HEK293 (cell line): ENCODE results near the gene LPP.

Experiments used
- CTCF ChIA-PET: fragments of 350-600 bp; formaldehyde crosslinking; extraction: SDS; loops from one replicate; lab custom pipeline; 2021; ENCODE audit warnings: antibody characterized with exemption; lab: Yijun Ruan, JAX
- POLR2A ChIA-PET: fragments of 300-600 bp; formaldehyde crosslinking; extraction: SDS; loops from one replicate; lab custom pipeline; 2020; ENCODE audit warnings: antibody characterized with exemption, inconsistent platforms; lab: Yijun Ruan, JAX
- H3K27ac ChIP-seq: fragments of 200-500 bp; sonication (Bioruptor generic); 2 replicates; pipeline ENCODE4 v1.5.1; 2014; ENCODE audit warnings: low read depth, low read length, control low read depth, inconsistent platforms; ENCODE audit errors: extremely low read depth
- H3K36me3 ChIP-seq, 2 experiments: fragments of 200-500 bp in 1 of 2; sonication (Bioruptor generic) in 1 of 2; 1 replicate in 1 of 2; 2 replicates in 1 of 2; pipeline ENCODE4 v1.5.1; 2014 to 2017; ENCODE audit warnings: inconsistent platforms in 2 of 2, low read length in 2 of 2; ENCODE audit not compliant: control insufficient read depth in 2 of 2, insufficient read depth in 1 of 2
- H3K4me1 ChIP-seq: fragments of 200-500 bp; sonication (Bioruptor generic); 2 replicates; pipeline ENCODE4 v1.5.1; 2014; ENCODE audit warnings: mild to moderate bottlenecking, low read length, inconsistent platforms; ENCODE audit not compliant: control insufficient read depth, insufficient read depth
- H3K4me3 ChIP-seq: 2 replicates; pipeline ENCODE4 v1.5.1; 2011; ENCODE audit warnings: low read depth, mild to moderate bottlenecking, control low read depth, low read length, moderate library complexity
- H3K9me3 ChIP-seq: fragments of 200-500 bp; sonication (Bioruptor generic); 2 replicates; pipeline ENCODE4 v1.5.1; 2014; ENCODE audit warnings: low read depth, low read length, inconsistent platforms; ENCODE audit not compliant: control insufficient read depth, insufficient read depth
- FEZF1 ChIP-seq: fragments of 450-650 bp; formaldehyde crosslinking; IDR thresholded peaks from 2 replicates; pipeline ENCODE4 v1.5.1; 2016; ENCODE audit warnings: missing biosample characterization, missing genetic modification characterization
- IKZF3 ChIP-seq: fragments of 450-650 bp; IDR thresholded peaks from 2 replicates; pipeline ENCODE4 v1.5.0; 2018; ENCODE audit warnings: missing biosample characterization, mild to moderate bottlenecking, missing genetic modification characterization, moderate library complexity
- KLF8 ChIP-seq: fragments of 450-650 bp; formaldehyde crosslinking; IDR thresholded peaks from 2 replicates; pipeline ENCODE4 v1.5.1; 2016; ENCODE audit warnings: missing biosample characterization, missing genetic modification characterization
- ZBTB17 ChIP-seq: fragments of 450-650 bp; formaldehyde crosslinking; IDR thresholded peaks from 2 replicates; pipeline ENCODE4 v1.5.1; 2016; ENCODE audit warnings: missing biosample characterization, missing genetic modification characterization
- ZBTB21 ChIP-seq: fragments of 450-650 bp; formaldehyde crosslinking; IDR thresholded peaks from 2 replicates; pipeline ENCODE4 v1.5.1; 2017; ENCODE audit warnings: missing biosample characterization, missing genetic modification characterization
- ZNF155 ChIP-seq: fragments of 450-650 bp; formaldehyde crosslinking; IDR thresholded peaks from 2 replicates; pipeline ENCODE4 v1.5.1; 2016; ENCODE audit warnings: missing biosample characterization, missing genetic modification characterization
- ZNF350 ChIP-seq: fragments of 450-650 bp; formaldehyde crosslinking; IDR thresholded peaks from 2 replicates; pipeline ENCODE4 v1.5.0; 2017; ENCODE audit warnings: missing biosample characterization, mild to moderate bottlenecking, missing genetic modification characterization
- ZNF423 ChIP-seq: fragments of 450-650 bp; formaldehyde crosslinking; IDR thresholded peaks from 2 replicates; pipeline ENCODE4 v1.5.1; 2016; ENCODE audit warnings: missing biosample characterization, missing genetic modification characterization
- ZNF433 ChIP-seq: fragments of 450-650 bp; formaldehyde crosslinking; IDR thresholded peaks from 2 replicates; pipeline ENCODE4 v1.5.1; 2016; ENCODE audit warnings: missing biosample characterization, missing genetic modification characterization, low read depth
- ZNF473 ChIP-seq: fragments of 450-650 bp; formaldehyde crosslinking; IDR thresholded peaks from 2 replicates; pipeline ENCODE4 v1.5.1; 2017; ENCODE audit warnings: missing biosample characterization, missing genetic modification characterization
- ZNF548 ChIP-seq: fragments of 450-650 bp; formaldehyde crosslinking; IDR thresholded peaks from 2 replicates; pipeline ENCODE4 v1.5.1; 2016; ENCODE audit warnings: missing biosample characterization, missing genetic modification characterization
- ZNF555 ChIP-seq: fragments of 450-650 bp; formaldehyde crosslinking; conservative IDR thresholded peaks from 2 replicates; pipeline ENCODE4 v1.5.1; 2017; ENCODE audit warnings: missing biosample characterization, mild to moderate bottlenecking, missing genetic modification characterization, inconsistent platforms
- ZNF596 ChIP-seq: fragments of 450-650 bp; IDR thresholded peaks from 2 replicates; pipeline ENCODE4 v1.5.0; 2018; ENCODE audit warnings: missing biosample characterization, mild to moderate bottlenecking, missing genetic modification characterization, moderate library complexity
- ZNF610 ChIP-seq: fragments of 450-650 bp; formaldehyde crosslinking; IDR thresholded peaks from 2 replicates; pipeline ENCODE4 v1.5.1; 2016; ENCODE audit warnings: missing biosample characterization, missing genetic modification characterization, borderline replicate concordance
- ZNF776 ChIP-seq: fragments of 450-650 bp; formaldehyde crosslinking; IDR thresholded peaks from 2 replicates; pipeline ENCODE4 v1.5.0; 2017; ENCODE audit warnings: missing biosample characterization, missing genetic modification characterization, borderline replicate concordance
- ZNF785 ChIP-seq: fragments of 450-650 bp; formaldehyde crosslinking; IDR thresholded peaks from 2 replicates; pipeline ENCODE4 v1.5.1; 2016; ENCODE audit warnings: missing biosample characterization, missing genetic modification characterization
- TF ChIP-seq, protein P1 (sequence below): fragments of 450-650 bp; formaldehyde crosslinking; IDR thresholded peaks from 2 replicates; pipeline ENCODE4 v1.5.1; 2016; ENCODE audit warnings: missing biosample characterization, missing genetic modification characterization, borderline replicate concordance
- TF ChIP-seq, protein P2 (sequence below): fragments of 450-650 bp; formaldehyde crosslinking; IDR thresholded peaks from 2 replicates; pipeline ENCODE4 v1.5.1; 2017; ENCODE audit warnings: missing biosample characterization, missing genetic modification characterization
- TF ChIP-seq, protein P3 (sequence below): fragments of 450-650 bp; IDR thresholded peaks from 2 replicates; pipeline ENCODE4 v1.5.1; 2018; ENCODE audit warnings: missing biosample characterization, mild to moderate bottlenecking, missing genetic modification characterization
- TF ChIP-seq, protein P4 (sequence below): fragments of 450-650 bp; IDR thresholded peaks from 2 replicates; pipeline ENCODE4 v1.5.1; 2018; ENCODE audit warnings: missing biosample characterization, missing genetic modification characterization
- TF ChIP-seq, protein P5 (sequence below): fragments of 450-650 bp; formaldehyde crosslinking; IDR thresholded peaks from 2 replicates; pipeline ENCODE4 v1.5.1; 2016; ENCODE audit warnings: missing biosample characterization, missing genetic modification characterization
- TF ChIP-seq, protein P6 (sequence below): fragments of 450-650 bp; formaldehyde crosslinking; IDR thresholded peaks from 2 replicates; pipeline ENCODE4 v1.5.1; 2016; ENCODE audit warnings: missing biosample characterization, missing genetic modification characterization

Gene LPP

DNA sequence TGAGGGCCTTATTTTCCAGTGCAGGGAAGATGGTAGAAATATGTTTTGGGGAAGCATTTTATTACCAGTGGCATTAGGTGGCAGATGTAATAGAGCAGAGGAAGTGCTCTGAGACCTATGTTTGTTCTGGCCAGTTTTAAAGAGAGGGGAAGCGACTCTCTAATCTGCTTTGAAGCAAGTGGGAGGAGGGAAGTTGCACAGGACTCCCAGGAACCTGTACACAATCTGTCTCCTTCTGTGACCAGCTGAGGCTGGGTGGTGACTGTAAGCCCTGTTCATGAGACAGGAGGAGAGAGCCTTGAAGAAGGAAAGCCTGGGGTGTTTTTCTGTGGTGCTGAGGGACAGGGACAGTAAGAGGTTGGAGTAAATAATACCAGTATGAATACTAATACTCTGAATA, 60.5 kb downstream of the LPP start:
- H3K9me3 ChIP-seq = no peaks in the 10 kb centered on the region
- TF ChIP-seq ZBTB21 (tag by site-specific recombination) (no peak), ZNF555 (no peak), ZNF776 (tag by site-specific recombination) (no peak), FEZF1 (tag by site-specific recombination) (no peak), ZNF596 (tag by site-specific recombination) (no peak), ZNF548 (tag by site-specific recombination) (no peak), ZNF610 (no peak), ZNF473 (tag by site-specific recombination) (no peak), ZNF785 (no peak), ZBTB17 (tag by site-specific recombination) (no peak), ZNF155 (no peak), ZNF423 (tag by site-specific recombination) (no peak), ZNF433 (tag by site-specific recombination) (no peak)
- TF ChIP-seq, protein P1, sequence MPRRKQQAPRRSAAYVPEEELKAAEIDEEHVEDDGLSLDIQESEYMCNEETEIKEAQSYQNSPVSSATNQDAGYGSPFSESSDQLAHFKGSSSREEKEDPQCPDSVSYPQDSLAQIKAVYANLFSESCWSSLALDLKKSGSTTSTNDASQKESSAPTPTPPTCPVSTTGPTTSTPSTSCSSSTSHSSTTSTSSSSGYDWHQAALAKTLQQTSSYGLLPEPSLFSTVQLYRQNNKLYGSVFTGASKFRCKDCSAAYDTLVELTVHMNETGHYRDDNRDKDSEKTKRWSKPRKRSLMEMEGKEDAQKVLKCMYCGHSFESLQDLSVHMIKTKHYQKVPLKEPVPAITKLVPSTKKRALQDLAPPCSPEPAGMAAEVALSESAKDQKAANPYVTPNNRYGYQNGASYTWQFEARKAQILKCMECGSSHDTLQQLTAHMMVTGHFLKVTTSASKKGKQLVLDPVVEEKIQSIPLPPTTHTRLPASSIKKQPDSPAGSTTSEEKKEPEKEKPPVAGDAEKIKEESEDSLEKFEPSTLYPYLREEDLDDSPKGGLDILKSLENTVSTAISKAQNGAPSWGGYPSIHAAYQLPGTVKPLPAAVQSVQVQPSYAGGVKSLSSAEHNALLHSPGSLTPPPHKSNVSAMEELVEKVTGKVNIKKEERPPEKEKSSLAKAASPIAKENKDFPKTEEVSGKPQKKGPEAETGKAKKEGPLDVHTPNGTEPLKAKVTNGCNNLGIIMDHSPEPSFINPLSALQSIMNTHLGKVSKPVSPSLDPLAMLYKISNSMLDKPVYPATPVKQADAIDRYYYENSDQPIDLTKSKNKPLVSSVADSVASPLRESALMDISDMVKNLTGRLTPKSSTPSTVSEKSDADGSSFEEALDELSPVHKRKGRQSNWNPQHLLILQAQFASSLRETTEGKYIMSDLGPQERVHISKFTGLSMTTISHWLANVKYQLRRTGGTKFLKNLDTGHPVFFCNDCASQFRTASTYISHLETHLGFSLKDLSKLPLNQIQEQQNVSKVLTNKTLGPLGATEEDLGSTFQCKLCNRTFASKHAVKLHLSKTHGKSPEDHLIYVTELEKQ (tag by site-specific recombination) = no peak
- TF ChIP-seq, protein P2, sequence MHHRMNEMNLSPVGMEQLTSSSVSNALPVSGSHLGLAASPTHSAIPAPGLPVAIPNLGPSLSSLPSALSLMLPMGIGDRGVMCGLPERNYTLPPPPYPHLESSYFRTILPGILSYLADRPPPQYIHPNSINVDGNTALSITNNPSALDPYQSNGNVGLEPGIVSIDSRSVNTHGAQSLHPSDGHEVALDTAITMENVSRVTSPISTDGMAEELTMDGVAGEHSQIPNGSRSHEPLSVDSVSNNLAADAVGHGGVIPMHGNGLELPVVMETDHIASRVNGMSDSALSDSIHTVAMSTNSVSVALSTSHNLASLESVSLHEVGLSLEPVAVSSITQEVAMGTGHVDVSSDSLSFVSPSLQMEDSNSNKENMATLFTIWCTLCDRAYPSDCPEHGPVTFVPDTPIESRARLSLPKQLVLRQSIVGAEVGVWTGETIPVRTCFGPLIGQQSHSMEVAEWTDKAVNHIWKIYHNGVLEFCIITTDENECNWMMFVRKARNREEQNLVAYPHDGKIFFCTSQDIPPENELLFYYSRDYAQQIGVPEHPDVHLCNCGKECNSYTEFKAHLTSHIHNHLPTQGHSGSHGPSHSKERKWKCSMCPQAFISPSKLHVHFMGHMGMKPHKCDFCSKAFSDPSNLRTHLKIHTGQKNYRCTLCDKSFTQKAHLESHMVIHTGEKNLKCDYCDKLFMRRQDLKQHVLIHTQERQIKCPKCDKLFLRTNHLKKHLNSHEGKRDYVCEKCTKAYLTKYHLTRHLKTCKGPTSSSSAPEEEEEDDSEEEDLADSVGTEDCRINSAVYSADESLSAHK (tag by site-specific recombination) = no peak
- TF ChIP-seq, protein P3, sequence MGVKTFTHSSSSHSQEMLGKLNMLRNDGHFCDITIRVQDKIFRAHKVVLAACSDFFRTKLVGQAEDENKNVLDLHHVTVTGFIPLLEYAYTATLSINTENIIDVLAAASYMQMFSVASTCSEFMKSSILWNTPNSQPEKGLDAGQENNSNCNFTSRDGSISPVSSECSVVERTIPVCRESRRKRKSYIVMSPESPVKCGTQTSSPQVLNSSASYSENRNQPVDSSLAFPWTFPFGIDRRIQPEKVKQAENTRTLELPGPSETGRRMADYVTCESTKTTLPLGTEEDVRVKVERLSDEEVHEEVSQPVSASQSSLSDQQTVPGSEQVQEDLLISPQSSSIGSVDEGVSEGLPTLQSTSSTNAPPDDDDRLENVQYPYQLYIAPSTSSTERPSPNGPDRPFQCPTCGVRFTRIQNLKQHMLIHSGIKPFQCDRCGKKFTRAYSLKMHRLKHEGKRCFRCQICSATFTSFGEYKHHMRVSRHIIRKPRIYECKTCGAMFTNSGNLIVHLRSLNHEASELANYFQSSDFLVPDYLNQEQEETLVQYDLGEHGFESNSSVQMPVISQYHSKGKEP (tag by site-specific recombination) = no peak
- TF ChIP-seq, all 188 proteins: peak for 0
- ChIA-PET CTCF (interaction anchor here (0.6 kb wide), 1 partner anchor 12 kb away, joined by 3 read pairs; no protein-coding TSS in a partner anchor), POLR2A (no interaction called here)
- Histone ChIP-seq H3K36me3 (no peaks in the 10 kb centered on the region), H3K4me1 (no peaks in the 10 kb centered on the region), H3K27ac (no peak overlapping the region), H3K4me3 (no peak overlapping the region)

DNA sequence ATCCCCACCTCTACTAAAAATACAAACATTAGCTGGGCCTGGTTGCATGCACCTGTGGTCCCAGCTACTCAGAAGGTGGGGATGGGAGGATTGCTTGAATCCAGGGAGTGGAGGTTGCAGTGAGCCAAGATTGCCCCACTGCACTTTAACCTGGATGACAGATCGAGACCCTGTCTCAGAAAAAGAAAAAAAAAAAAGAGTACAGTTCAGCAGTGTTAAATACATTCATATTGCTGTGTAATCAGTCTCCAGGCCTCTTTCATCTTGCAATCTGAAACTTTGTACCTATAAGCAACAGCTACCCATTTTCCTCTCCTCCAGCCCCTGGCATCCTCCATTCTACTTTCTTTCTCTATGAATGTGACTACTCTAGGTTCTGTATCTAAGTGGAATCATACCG, 61.2 kb downstream of the LPP start:
- ChIA-PET POLR2A (no interaction called here), CTCF (no interaction called here)
- no peak overlapping the region for H3K4me3 ChIP-seq
- no peak for TF ChIP-seq IKZF3 (tag by site-specific recombination)
- TF ChIP-seq, protein P4, sequence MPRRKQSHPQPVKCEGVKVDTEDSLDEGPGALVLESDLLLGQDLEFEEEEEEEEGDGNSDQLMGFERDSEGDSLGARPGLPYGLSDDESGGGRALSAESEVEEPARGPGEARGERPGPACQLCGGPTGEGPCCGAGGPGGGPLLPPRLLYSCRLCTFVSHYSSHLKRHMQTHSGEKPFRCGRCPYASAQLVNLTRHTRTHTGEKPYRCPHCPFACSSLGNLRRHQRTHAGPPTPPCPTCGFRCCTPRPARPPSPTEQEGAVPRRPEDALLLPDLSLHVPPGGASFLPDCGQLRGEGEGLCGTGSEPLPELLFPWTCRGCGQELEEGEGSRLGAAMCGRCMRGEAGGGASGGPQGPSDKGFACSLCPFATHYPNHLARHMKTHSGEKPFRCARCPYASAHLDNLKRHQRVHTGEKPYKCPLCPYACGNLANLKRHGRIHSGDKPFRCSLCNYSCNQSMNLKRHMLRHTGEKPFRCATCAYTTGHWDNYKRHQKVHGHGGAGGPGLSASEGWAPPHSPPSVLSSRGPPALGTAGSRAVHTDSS (tag by site-specific recombination) = no peak
- TF ChIP-seq, protein P5, sequence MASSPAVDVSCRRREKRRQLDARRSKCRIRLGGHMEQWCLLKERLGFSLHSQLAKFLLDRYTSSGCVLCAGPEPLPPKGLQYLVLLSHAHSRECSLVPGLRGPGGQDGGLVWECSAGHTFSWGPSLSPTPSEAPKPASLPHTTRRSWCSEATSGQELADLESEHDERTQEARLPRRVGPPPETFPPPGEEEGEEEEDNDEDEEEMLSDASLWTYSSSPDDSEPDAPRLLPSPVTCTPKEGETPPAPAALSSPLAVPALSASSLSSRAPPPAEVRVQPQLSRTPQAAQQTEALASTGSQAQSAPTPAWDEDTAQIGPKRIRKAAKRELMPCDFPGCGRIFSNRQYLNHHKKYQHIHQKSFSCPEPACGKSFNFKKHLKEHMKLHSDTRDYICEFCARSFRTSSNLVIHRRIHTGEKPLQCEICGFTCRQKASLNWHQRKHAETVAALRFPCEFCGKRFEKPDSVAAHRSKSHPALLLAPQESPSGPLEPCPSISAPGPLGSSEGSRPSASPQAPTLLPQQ (tag by site-specific recombination) = no peak
- TF ChIP-seq, protein P6, sequence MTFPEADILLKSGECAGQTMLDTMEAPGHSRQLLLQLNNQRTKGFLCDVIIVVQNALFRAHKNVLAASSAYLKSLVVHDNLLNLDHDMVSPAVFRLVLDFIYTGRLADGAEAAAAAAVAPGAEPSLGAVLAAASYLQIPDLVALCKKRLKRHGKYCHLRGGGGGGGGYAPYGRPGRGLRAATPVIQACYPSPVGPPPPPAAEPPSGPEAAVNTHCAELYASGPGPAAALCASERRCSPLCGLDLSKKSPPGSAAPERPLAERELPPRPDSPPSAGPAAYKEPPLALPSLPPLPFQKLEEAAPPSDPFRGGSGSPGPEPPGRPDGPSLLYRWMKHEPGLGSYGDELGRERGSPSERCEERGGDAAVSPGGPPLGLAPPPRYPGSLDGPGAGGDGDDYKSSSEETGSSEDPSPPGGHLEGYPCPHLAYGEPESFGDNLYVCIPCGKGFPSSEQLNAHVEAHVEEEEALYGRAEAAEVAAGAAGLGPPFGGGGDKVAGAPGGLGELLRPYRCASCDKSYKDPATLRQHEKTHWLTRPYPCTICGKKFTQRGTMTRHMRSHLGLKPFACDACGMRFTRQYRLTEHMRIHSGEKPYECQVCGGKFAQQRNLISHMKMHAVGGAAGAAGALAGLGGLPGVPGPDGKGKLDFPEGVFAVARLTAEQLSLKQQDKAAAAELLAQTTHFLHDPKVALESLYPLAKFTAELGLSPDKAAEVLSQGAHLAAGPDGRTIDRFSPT (tag by site-specific recombination) = no peak
- no peak for TF ChIP-seq KLF8
- TF ChIP-seq ZNF350 (tag by site-specific recombination) = no peak
- TF ChIP-seq, all 188 proteins: peak for 0
- H3K9me3 ChIP-seq = no peaks in the 10 kb centered on the region
- no peaks in the 10 kb centered on the region for H3K36me3 ChIP-seq
- no peak overlapping the region for H3K27ac ChIP-seq
- no peaks in the 10 kb centered on the region for H3K4me1 ChIP-seq
